ENCODE data around the gene CETN1.

Gene CETN1

DNA sequence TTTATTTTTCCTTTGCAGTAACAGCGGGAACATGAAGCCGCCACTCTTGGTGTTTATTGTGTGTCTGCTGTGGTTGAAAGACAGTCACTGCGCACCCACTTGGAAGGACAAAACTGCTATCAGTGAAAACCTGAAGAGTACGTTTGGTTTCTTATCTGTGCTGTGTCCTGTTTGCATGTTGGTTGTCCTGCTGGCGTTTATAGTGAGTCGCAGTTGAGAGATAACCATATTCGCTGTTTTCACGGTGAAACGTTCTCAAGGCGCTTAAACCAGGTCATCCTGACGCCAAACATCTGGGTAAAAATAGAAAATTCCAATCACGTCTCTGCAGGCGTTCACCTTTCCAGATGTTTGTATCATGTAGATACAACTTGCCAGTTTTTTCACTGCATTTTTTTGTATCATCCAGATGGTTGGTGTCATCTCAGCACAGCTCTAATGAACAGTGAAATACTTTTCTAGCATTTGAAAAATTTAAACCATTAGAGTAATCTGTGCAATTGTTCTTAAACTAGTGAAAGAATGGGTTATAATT is 37.9 kb downstream of the CETN1 start:
- ATAC-seq (replicated peaks; ENCODE audit: extremely low read depth, poor library complexity, severe bottlenecking) (no peak), DNase-seq (ENCODE audit: low spot score in 2 of 2) (no peak)
- Mint-ChIP-seq H3K9me3 (no peaks in the 10 kb centered on the region), H3K27ac (ENCODE audit: low read depth) (no peak overlapping the region), H3K4me1 (no peaks in the 10 kb centered on the region), H3K36me3 (ENCODE audit: insufficient read depth) (no peaks in the 10 kb centered on the region), H3K4me3 (no peak overlapping the region), H3K27me3 (peaks cover 40% of the 10 kb centered on the region)

DNA sequence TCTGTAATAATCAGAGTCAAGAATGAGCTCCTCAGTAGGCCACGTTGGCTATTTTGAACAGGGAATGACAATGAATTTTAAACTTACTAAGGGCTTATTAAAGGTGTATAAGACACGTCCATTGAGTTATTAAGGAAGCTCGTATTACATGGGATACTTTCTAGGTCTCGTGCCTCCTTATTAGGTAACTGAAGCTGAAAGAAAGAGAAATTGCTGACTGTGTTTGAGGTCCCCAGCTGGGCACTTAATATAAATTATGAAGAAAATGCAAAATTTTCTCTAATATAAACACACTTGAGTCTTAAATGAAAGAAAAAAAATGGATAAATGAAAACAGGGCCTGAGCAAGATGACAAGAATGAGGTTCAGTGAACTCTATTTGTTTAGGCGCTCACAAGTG is 38.4 kb downstream of the CETN1 start:
- H3K36me3 Mint-ChIP-seq (ENCODE audit: insufficient read depth), result no peaks in the 10 kb centered on the region
- no peak overlapping the region for H3K4me3 Mint-ChIP-seq
- no peak overlapping the region for H3K27ac Mint-ChIP-seq (ENCODE audit: low read depth)
- DNase-seq (ENCODE audit: low spot score in 2 of 2) (no peak), ATAC-seq (replicated peaks; ENCODE audit: extremely low read depth, poor library complexity, severe bottlenecking) (no peak)
- no peaks in the 10 kb centered on the region for H3K4me1 Mint-ChIP-seq
- H3K27me3 Mint-ChIP-seq, result peaks cover 43% of the 10 kb centered on the region
- no peaks in the 10 kb centered on the region for H3K9me3 Mint-ChIP-seq

DNA sequence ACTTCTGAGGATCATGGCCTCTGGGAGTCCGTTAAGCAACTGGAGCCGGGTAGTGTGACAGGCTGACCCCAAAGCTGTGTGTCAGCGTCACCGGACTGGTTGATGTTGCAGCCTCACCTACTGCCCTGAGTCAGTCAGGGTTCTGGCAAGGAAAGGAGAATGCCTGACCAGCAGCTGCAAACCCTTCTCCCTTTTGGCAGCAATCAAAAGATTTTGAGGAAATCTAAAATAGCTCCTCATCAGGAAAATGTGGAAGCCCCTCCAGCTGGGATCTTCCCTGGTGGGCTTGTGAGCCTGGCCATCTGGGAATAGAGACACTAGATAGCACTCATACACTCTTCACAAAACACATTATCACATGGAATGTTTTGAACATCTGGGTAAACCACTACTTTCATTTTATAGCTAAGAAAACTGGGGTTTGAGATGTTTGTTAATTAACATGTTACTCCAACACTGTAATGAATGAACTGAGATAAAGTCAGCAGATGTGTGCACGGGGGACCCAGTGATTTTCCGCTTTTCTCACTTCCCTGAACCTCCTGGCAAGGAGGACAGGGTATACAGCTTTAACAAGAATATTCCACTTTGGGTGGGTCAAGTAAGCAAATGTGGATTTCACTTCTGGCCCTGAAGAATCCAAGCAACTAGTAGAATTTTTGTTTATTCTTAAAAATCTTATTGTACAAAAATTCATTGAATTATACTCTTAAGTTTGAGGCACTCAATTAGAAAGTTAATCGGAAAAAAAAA is 41.3 kb downstream of the CETN1 start:
- Mint-ChIP-seq H3K9me3 (no peaks in the 10 kb centered on the region), H3K27ac (ENCODE audit: low read depth) (no peak overlapping the region), H3K4me1 (no peaks in the 10 kb centered on the region), H3K27me3 (peaks cover 52% of the 10 kb centered on the region), H3K36me3 (ENCODE audit: insufficient read depth) (no peaks in the 10 kb centered on the region), H3K4me3 (no peak overlapping the region)
- no peak for DNase-seq (ENCODE audit: low spot score in 2 of 2)
- ATAC-seq (replicated peaks; ENCODE audit: extremely low read depth, poor library complexity, severe bottlenecking), result no peak

- Mint-ChIP-seq H3K4me3 (no peak overlapping the region), H3K27me3 (peaks cover 56% of the 10 kb centered on the region), H3K4me1 (no peaks in the 10 kb centered on the region), H3K36me3 (ENCODE audit: insufficient read depth) (no peaks in the 10 kb centered on the region), H3K9me3 (no peaks in the 10 kb centered on the region), H3K27ac (ENCODE audit: low read depth) (no peak overlapping the region)
- DNase-seq (ENCODE audit: low spot score in 2 of 2), result no peak
- ATAC-seq (replicated peaks; ENCODE audit: extremely low read depth, poor library complexity, severe bottlenecking), result no peak
Measured at GRCh38 chr18:622289-622688, 42.1 kb downstream of the CETN1 start.

DNA sequence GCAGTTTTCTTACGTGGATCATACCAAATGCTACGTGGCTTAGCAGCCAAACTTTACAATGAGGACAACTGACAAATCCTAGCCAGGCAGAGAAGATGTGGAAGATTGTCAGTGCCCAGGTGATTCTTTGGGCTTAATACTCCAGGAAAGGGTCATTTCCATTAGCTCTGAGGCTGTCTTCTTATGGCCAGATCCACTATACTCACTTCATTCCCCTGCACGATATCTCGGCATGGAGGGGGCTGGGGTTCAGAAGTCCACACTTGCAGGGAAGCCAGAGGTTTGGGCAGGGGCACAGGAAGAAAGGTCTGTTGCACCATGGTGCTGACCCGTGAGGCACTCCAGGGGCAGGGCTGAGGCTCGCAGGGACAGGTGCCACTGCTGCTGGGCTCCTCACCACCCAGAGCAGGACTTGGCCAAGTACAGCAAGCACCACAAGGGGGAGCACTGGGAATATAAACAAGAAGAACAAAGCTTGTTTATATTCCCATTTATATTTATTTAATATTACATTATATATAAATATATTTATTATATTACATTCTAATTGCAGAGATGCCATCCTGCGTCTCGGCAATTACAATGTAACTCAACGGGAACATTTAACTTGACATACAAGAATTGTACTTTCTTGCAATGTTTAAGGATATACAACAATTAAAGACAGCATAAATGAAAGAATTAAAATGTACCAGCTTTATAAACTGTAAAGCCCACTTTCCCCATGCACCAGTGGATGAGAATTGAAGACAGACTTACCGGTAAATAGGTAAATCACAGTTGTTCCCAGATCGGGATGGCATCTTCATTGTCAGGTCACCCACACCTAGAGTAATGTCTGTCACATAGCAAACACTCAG is 43.8 kb downstream of the CETN1 start:
- H3K4me3 Mint-ChIP-seq, result no peak overlapping the region
- no peak overlapping the region for H3K27ac Mint-ChIP-seq (ENCODE audit: low read depth)
- no peaks in the 10 kb centered on the region for H3K4me1 Mint-ChIP-seq
- peaks cover 51% of the 10 kb centered on the region for H3K27me3 Mint-ChIP-seq
- H3K9me3 Mint-ChIP-seq, result no peaks in the 10 kb centered on the region
- DNase-seq (ENCODE audit: low spot score in 2 of 2), result peak; percentile 16 to 20
- H3K36me3 Mint-ChIP-seq (ENCODE audit: insufficient read depth), result no peaks in the 10 kb centered on the region
- ATAC-seq (replicated peaks; ENCODE audit: extremely low read depth, poor library complexity, severe bottlenecking), result peak; percentile 40

DNA sequence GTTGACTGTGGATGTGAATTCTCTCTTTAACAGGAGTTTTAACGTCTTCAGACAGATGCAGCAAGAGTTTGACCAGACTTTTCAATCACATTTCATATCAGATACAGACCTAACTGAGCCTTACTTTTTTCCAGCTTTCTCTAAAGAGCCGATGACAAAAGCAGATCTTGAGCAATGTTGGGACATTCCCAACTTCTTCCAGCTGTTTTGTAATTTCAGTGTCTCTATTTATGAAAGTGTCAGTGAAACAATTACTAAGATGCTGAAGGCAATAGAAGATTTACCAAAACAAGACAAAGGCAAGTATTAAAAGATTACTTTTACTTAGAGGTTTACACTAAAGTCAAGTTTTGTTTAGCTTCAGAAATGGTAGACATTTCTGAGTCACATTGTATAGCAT is 47.1 kb downstream of the CETN1 start:
- no peaks in the 10 kb centered on the region for H3K36me3 Mint-ChIP-seq (ENCODE audit: insufficient read depth)
- H3K27me3 Mint-ChIP-seq, result peaks cover 61% of the 10 kb centered on the region
- H3K27ac Mint-ChIP-seq (ENCODE audit: low read depth), result no peak overlapping the region
- no peaks in the 10 kb centered on the region for H3K4me1 Mint-ChIP-seq
- DNase-seq (ENCODE audit: low spot score in 2 of 2) (no peak), ATAC-seq (replicated peaks; ENCODE audit: extremely low read depth, poor library complexity, severe bottlenecking) (no peak)
- no peak overlapping the region for H3K4me3 Mint-ChIP-seq
- no peaks in the 10 kb centered on the region for H3K9me3 Mint-ChIP-seq

- Mint-ChIP-seq H3K27me3 (peaks cover 41% of the 10 kb centered on the region), H3K9me3 (no peaks in the 10 kb centered on the region), H3K27ac (ENCODE audit: low read depth) (no peak overlapping the region), H3K4me1 (no peaks in the 10 kb centered on the region), H3K4me3 (no peak overlapping the region), H3K36me3 (ENCODE audit: insufficient read depth) (no peaks in the 10 kb centered on the region)
- DNase-seq (ENCODE audit: low spot score in 2 of 2), result no peak
- no peak for ATAC-seq (replicated peaks; ENCODE audit: extremely low read depth, poor library complexity, severe bottlenecking)
Measured at GRCh38 chr18:629269-630150, 49.3 kb downstream of the CETN1 start.

DNA sequence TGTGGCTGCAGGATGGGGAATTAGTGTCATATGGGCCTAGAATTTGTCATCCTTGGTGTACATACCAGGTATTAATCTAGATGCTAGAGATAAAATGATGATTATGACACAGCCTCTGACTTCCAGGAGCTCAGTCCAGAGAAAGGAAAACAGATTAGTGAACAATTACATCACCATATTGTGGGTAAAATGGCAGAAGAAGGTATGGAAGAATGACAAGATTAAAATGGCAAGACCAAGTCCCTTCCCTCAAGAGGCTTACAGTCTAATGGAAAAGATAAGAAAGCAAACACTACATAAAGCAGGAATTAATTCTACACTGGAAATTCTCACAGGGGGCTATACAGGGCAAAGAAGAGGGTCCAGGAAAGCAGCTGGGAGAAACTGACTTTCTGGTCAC is 51.4 kb downstream of the CETN1 start:
- ATAC-seq (replicated peaks; ENCODE audit: extremely low read depth, poor library complexity, severe bottlenecking), result no peak

More for the DNA sequence above, 51.4 kb downstream of the CETN1 start:
- Mint-ChIP-seq H3K4me1 (no peaks in the 10 kb centered on the region), H3K27me3 (peaks cover 37% of the 10 kb centered on the region), H3K9me3 (no peaks in the 10 kb centered on the region), H3K27ac (ENCODE audit: low read depth) (no peak overlapping the region), H3K4me3 (no peak overlapping the region), H3K36me3 (ENCODE audit: insufficient read depth) (no peaks in the 10 kb centered on the region)
- no peak for DNase-seq (ENCODE audit: low spot score in 2 of 2)
